Measurements from ENCODE around the gene OR2V2. TPM values are rescaled to one million over a fixed set of nuclear protein-coding genes. Genes with fewer than 3 reads are reported as not detected.
A peak's percentile ranks its signal among the peaks of the same experiment; 100 is the strongest.

The OR2V2 gene
- total and polyA plus RNA-seq, 10 of the 15 experiments (the other 5 are each of a cell fraction or from before 2014, with no cell fraction given) = 0.26 TPM; not detected in 9

DNA sequence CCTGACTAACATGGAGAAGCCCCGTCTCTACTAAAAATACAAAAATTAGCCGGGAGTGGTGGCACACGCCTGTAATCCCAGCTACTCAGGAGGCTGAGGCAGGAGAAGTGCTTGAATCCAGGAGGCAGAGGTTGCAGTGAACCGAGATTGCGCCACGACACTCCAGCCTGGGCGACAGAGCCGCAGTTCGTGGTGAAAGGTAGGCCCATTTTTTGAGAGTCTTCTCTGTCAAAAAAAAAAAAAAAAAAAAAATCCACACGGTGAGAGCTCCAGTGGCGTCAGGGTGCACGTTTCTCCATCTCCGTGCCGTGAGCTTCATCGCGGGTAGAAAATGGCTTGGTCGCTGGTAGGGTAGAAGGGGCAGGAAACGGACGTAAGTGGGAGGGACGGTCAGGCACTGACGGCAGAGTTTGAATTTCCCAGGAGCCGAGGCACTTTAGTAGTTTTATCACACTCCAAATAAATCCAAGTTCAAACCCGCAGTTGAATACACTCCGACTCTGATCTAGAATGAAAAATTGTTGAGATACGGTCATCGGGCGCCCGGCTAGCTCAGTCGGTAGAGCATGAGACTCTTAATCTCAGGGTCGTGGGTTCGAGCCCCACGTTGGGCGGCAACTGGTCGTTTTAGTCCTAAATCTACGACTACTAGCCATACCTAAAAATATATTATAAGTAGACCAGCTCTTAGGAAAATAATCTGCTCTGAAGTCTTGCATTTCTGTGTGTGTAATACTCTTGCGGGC is 60.0 kb downstream of the OR2V2 start (continued):
- peak; percentile 94 for TF ChIP-seq ZNF217 (IDR thresholded peaks at IDR 0.05)
- peak; percentile 31; the same call in 1 of the 2 replicates for TF ChIP-seq NR2F1 (conservative IDR thresholded peaks at IDR 0.05)
- TF ChIP-seq, protein P1, sequence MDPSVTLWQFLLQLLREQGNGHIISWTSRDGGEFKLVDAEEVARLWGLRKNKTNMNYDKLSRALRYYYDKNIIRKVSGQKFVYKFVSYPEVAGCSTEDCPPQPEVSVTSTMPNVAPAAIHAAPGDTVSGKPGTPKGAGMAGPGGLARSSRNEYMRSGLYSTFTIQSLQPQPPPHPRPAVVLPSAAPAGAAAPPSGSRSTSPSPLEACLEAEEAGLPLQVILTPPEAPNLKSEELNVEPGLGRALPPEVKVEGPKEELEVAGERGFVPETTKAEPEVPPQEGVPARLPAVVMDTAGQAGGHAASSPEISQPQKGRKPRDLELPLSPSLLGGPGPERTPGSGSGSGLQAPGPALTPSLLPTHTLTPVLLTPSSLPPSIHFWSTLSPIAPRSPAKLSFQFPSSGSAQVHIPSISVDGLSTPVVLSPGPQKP (IDR thresholded peaks at IDR 0.05; ENCODE audit: low read depth, low read length) = no peak
- TF ChIP-seq, protein P2, sequence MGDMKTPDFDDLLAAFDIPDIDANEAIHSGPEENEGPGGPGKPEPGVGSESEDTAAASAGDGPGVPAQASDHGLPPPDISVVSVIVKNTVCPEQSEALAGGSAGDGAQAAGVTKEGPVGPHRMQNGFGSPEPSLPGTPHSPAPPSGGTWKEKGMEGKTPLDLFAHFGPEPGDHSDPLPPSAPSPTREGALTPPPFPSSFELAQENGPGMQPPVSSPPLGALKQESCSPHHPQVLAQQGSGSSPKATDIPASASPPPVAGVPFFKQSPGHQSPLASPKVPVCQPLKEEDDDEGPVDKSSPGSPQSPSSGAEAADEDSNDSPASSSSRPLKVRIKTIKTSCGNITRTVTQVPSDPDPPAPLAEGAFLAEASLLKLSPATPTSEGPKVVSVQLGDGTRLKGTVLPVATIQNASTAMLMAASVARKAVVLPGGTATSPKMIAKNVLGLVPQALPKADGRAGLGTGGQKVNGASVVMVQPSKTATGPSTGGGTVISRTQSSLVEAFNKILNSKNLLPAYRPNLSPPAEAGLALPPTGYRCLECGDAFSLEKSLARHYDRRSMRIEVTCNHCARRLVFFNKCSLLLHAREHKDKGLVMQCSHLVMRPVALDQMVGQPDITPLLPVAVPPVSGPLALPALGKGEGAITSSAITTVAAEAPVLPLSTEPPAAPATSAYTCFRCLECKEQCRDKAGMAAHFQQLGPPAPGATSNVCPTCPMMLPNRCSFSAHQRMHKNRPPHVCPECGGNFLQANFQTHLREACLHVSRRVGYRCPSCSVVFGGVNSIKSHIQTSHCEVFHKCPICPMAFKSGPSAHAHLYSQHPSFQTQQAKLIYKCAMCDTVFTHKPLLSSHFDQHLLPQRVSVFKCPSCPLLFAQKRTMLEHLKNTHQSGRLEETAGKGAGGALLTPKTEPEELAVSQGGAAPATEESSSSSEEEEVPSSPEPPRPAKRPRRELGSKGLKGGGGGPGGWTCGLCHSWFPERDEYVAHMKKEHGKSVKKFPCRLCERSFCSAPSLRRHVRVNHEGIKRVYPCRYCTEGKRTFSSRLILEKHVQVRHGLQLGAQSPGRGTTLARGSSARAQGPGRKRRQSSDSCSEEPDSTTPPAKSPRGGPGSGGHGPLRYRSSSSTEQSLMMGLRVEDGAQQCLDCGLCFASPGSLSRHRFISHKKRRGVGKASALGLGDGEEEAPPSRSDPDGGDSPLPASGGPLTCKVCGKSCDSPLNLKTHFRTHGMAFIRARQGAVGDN (IDR thresholded peaks at IDR 0.05) = no peak
- TF ChIP-seq BMI1 (IDR thresholded peaks at IDR 0.05; ENCODE audit: borderline replicate concordance) = no peak
- 0 out of 2 replicates have a peak, but pooled peaks have one; percentile 26 for TF ChIP-seq FOXM1 (IDR thresholded peaks at IDR 0.05; ENCODE audit: low read depth, low read length)
- no peak for TF ChIP-seq SMC3 (IDR thresholded peaks at IDR 0.05; ENCODE audit: borderline replicate concordance, low read length)
- no peak for TF ChIP-seq SPI1 (IDR thresholded peaks at IDR 0.05; ENCODE audit: borderline replicate concordance, insufficient read depth, low read depth, low read length)
- peak; percentile 51 for TF ChIP-seq KLF5 (IDR thresholded peaks at IDR 0.05; ENCODE audit: partially characterized antibody)
- no peak for TF ChIP-seq MTA3 (IDR thresholded peaks at IDR 0.05; ENCODE audit: borderline replicate concordance, low read length)
- peak; percentile 59; the same call in 1 of the 2 replicates for TF ChIP-seq GABPA (IDR thresholded peaks at IDR 0.05; ENCODE audit: low read depth)
- TF ChIP-seq TCF7 (IDR thresholded peaks at IDR 0.05; ENCODE audit: borderline replicate concordance) = no peak
- peak in 1 of 2 experiments; percentile 14; a peak in 1 of 4 replicates for TF ChIP-seq IKZF2 (IDR thresholded peaks at IDR 0.05)
- TF ChIP-seq, protein P3, sequence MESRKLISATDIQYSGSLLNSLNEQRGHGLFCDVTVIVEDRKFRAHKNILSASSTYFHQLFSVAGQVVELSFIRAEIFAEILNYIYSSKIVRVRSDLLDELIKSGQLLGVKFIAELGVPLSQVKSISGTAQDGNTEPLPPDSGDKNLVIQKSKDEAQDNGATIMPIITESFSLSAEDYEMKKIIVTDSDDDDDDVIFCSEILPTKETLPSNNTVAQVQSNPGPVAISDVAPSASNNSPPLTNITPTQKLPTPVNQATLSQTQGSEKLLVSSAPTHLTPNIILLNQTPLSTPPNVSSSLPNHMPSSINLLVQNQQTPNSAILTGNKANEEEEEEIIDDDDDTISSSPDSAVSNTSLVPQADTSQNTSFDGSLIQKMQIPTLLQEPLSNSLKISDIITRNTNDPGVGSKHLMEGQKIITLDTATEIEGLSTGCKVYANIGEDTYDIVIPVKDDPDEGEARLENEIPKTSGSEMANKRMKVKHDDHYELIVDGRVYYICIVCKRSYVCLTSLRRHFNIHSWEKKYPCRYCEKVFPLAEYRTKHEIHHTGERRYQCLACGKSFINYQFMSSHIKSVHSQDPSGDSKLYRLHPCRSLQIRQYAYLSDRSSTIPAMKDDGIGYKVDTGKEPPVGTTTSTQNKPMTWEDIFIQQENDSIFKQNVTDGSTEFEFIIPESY (IDR thresholded peaks at IDR 0.05) = no peak
- peak; percentile 27; the same call in 1 of the 2 replicates for TF ChIP-seq ASH2L (IDR thresholded peaks at IDR 0.05; ENCODE audit: borderline replicate concordance, low read depth)
- TF ChIP-seq ZZZ3 (IDR thresholded peaks at IDR 0.05; ENCODE audit: control insufficient read depth, insufficient read length, low read depth) = no peak
- TF ChIP-seq CHD1 (IDR thresholded peaks at IDR 0.05; ENCODE audit: low read depth, low read length) = no peak
- peak; percentile 69; the same call in 1 of the 2 replicates for TF ChIP-seq ZBTB40 (IDR thresholded peaks at IDR 0.05; ENCODE audit: borderline replicate concordance)
- TF ChIP-seq NFYB (IDR thresholded peaks at IDR 0.05; ENCODE audit: insufficient read depth, low read depth, low read length) = no peak
